ENCODE results near the gene TOMM40L. TPM values are rescaled to one million over a fixed set of nuclear protein-coding genes. Genes with fewer than 3 reads are reported as not detected.
A peak's percentile ranks its signal among the peaks of the same experiment; 100 is the strongest.

The TOMM40L gene
- total and polyA plus RNA-seq, 2 donors (not counting 1 experiment from before 2014, with no cell fraction given): 11.1 to 11.7 TPM

DNA sequence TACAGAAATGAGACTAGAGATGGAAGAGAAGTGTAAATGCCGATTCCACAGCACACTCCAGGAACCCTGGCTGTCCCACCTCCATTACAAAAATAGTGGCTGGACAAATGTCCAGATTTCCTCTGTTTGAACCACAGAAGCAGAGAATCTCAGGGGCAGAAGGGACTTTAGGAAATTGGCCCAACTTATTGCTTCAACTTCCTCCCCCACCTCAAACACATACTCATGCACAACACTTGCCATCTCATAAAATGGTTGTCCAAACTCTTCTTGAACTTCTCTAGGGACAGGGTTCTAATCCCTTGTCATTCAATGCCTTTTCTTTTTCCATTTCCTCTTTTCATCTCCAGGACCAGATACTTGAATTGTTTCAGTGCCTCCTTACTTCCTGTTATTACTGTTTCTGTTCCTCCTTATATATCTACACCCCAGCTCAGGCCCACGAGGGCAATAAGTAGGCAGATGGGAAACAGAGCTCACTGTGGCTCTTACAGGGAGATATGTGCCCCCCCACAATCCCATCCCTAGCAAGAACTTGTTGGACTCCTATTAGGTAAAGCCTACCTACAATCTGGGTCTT, 40.0 kb upstream of the TOMM40L start:
- DNase-seq (ENCODE audit: low read depth in 2 of 2): no peak
- H2AFZ ChIP-seq (ENCODE audit: low read length): peak overlapping the region; percentile 25
- peaks cover 2% of the 10 kb centered on the region for H3K4me1 ChIP-seq (ENCODE audit: control insufficient read depth, extremely low read depth, insufficient read depth, low read length)
- TF ChIP-seq, protein P1, sequence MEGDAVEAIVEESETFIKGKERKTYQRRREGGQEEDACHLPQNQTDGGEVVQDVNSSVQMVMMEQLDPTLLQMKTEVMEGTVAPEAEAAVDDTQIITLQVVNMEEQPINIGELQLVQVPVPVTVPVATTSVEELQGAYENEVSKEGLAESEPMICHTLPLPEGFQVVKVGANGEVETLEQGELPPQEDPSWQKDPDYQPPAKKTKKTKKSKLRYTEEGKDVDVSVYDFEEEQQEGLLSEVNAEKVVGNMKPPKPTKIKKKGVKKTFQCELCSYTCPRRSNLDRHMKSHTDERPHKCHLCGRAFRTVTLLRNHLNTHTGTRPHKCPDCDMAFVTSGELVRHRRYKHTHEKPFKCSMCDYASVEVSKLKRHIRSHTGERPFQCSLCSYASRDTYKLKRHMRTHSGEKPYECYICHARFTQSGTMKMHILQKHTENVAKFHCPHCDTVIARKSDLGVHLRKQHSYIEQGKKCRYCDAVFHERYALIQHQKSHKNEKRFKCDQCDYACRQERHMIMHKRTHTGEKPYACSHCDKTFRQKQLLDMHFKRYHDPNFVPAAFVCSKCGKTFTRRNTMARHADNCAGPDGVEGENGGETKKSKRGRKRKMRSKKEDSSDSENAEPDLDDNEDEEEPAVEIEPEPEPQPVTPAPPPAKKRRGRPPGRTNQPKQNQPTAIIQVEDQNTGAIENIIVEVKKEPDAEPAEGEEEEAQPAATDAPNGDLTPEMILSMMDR (conservative IDR thresholded peaks at IDR 0.05 in 1 of 2, IDR thresholded peaks at IDR 0.05 in 1 of 2; ENCODE audit: low read depth in 1 of 2, low read length in 2 of 2): no peak
- TF ChIP-seq EZH2 (IDR thresholded peaks at IDR 0.05; ENCODE audit: low read length, missing control alignments): no peak
- H3K4me3 ChIP-seq (replicated peaks in 1 of 4; ENCODE audit: control extremely low read depth in 1 of 4, insufficient read depth in 1 of 4, low read depth in 3 of 4, low read length in 4 of 4): no peak overlapping the region
- H3K9ac ChIP-seq (ENCODE audit: insufficient read depth, low read length): no peak overlapping the region
- no peaks in the 10 kb centered on the region for H3K27me3 ChIP-seq (ENCODE audit: control insufficient read depth, insufficient read depth, low read length)
- H3K4me2 ChIP-seq (ENCODE audit: extremely low read depth, insufficient read depth, low read length): no peak overlapping the region
- H3K27ac ChIP-seq (ENCODE audit: insufficient read depth, low read length): no peak overlapping the region
- peaks cover under 1% of the 10 kb centered on the region for H3K36me3 ChIP-seq (ENCODE audit: control insufficient read depth, insufficient read depth, low read length)
- H3K79me2 ChIP-seq (ENCODE audit: control insufficient read depth, insufficient read depth, low read length): no peaks in the 10 kb centered on the region
- no peaks in the 10 kb centered on the region for H3K9me3 ChIP-seq (ENCODE audit: control insufficient read depth, insufficient read depth, low read depth, low read length)
- H4K20me1 ChIP-seq (ENCODE audit: control insufficient read depth, extremely low read depth, insufficient read depth, low read length): no peaks in the 10 kb centered on the region

DNA sequence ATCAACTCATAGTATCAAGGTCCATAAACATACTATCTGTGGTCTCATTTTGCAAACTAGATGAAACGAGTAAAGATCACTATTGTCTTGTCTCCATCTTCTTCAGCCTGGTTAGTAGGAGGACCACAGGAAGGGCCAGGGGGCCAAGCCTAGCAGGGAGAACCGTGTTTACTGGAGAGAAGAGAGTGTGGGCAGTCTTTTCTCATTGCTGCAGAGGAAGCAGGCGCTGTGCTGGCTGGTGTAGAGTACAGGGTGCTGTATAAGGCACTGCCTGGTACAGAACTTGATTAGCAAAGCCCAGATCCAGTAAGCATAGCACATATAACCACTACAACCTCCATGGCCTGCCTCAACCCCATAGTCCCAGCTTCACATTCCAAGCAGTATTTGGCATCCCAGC, 38.5 kb upstream of the TOMM40L start:
- DNase-seq (ENCODE audit: low read depth in 2 of 2): no peak
- Histone ChIP-seq H3K27me3 (ENCODE audit: control insufficient read depth, insufficient read depth, low read length) (no peaks in the 10 kb centered on the region), H3K9me3 (ENCODE audit: control insufficient read depth, insufficient read depth, low read depth, low read length) (no peaks in the 10 kb centered on the region), H3K4me1 (ENCODE audit: control insufficient read depth, extremely low read depth, insufficient read depth, low read length) (peaks cover 2% of the 10 kb centered on the region), H2AFZ (ENCODE audit: low read length) (no peak overlapping the region), H4K20me1 (ENCODE audit: control insufficient read depth, extremely low read depth, insufficient read depth, low read length) (no peaks in the 10 kb centered on the region), H3K36me3 (ENCODE audit: control insufficient read depth, insufficient read depth, low read length) (peaks cover 7% of the 10 kb centered on the region), H3K79me2 (ENCODE audit: control insufficient read depth, insufficient read depth, low read length) (no peaks in the 10 kb centered on the region), H3K4me2 (ENCODE audit: extremely low read depth, insufficient read depth, low read length) (no peak overlapping the region), H3K4me3 (replicated peaks in 1 of 4; ENCODE audit: control extremely low read depth in 1 of 4, insufficient read depth in 1 of 4, low read depth in 3 of 4, low read length in 4 of 4) (no peak overlapping the region), H3K9ac (ENCODE audit: insufficient read depth, low read length) (no peak overlapping the region), H3K27ac (ENCODE audit: insufficient read depth, low read length) (no peak overlapping the region)
- TF ChIP-seq, protein P1 (conservative IDR thresholded peaks at IDR 0.05 in 1 of 2, IDR thresholded peaks at IDR 0.05 in 1 of 2; ENCODE audit: low read depth in 1 of 2, low read length in 2 of 2): no peak
- TF ChIP-seq EZH2 (IDR thresholded peaks at IDR 0.05; ENCODE audit: low read length, missing control alignments): no peak

DNA sequence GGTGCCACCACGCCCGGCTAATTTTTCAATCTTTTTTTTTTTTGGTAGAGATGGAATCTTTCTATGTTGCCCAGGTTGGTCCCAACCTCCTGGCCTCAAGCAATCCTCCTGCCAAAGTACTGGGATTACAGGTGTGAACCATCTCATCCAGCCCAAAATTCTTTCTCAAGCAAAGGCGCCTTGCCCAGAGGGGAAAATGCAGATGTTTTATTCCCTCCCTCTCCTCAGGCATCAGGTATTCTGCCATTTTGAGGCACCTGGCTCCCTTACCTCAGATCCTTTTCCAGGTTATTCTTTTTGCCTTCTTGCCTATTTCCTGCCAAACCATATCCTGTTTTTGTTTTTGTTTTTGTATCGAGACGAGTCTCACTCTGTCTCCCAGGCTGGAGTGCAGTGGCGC, 37.5 kb upstream of the TOMM40L start:
- Histone ChIP-seq H4K20me1 (ENCODE audit: control insufficient read depth, extremely low read depth, insufficient read depth, low read length) (no peaks in the 10 kb centered on the region), H3K4me1 (ENCODE audit: control insufficient read depth, extremely low read depth, insufficient read depth, low read length) (peaks cover 2% of the 10 kb centered on the region), H3K9me3 (ENCODE audit: control insufficient read depth, insufficient read depth, low read depth, low read length) (no peaks in the 10 kb centered on the region), H3K4me3 (replicated peaks in 1 of 4; ENCODE audit: control extremely low read depth in 1 of 4, insufficient read depth in 1 of 4, low read depth in 3 of 4, low read length in 4 of 4) (no peak overlapping the region), H3K9ac (ENCODE audit: insufficient read depth, low read length) (no peak overlapping the region), H3K36me3 (ENCODE audit: control insufficient read depth, insufficient read depth, low read length) (peaks cover 9% of the 10 kb centered on the region), H2AFZ (ENCODE audit: low read length) (no peak overlapping the region), H3K27ac (ENCODE audit: insufficient read depth, low read length) (no peak overlapping the region), H3K27me3 (ENCODE audit: control insufficient read depth, insufficient read depth, low read length) (no peaks in the 10 kb centered on the region), H3K79me2 (ENCODE audit: control insufficient read depth, insufficient read depth, low read length) (no peaks in the 10 kb centered on the region), H3K4me2 (ENCODE audit: extremely low read depth, insufficient read depth, low read length) (no peak overlapping the region)
- no peak for TF ChIP-seq EZH2 (IDR thresholded peaks at IDR 0.05; ENCODE audit: low read length, missing control alignments)
- TF ChIP-seq, protein P1 (conservative IDR thresholded peaks at IDR 0.05 in 1 of 2, IDR thresholded peaks at IDR 0.05 in 1 of 2; ENCODE audit: low read depth in 1 of 2, low read length in 2 of 2): no peak
- DNase-seq (ENCODE audit: low read depth in 2 of 2): no peak
